ENCODE data around the gene PRDM12.

The PRDM12 gene

GRCh38 chr9:130692321-130692720 is 27.9 kb downstream of the PRDM12 start:
- no peak for DNase-seq

GRCh38 chr9:130693101-130693425 is 28.7 kb downstream of the PRDM12 start:
- DNase-seq, result no peak

GRCh38 chr9:130693426-130694191 is 29.2 kb downstream of the PRDM12 start, which contains the start of gene EXOSC2:
EXOSC2 (plus strand) TSS chr9:130693780; CDS start chr9:130693792, 12 bp downstream.
- peak; percentile 97 to 98 for DNase-seq

GRCh38 chr9:130694205-130694604 is 29.8 kb downstream of the PRDM12 start:
- DNase-seq, result no peak

- no peak for DNase-seq
Observed at GRCh38 chr9:130696139-130696650, 31.8 kb downstream of the PRDM12 start.

GRCh38 chr9:130696996-130697395 is 32.6 kb downstream of the PRDM12 start:
- DNase-seq, result no peak

GRCh38 chr9:130698514-130698913 is 34.1 kb downstream of the PRDM12 start:
- no peak for DNase-seq

GRCh38 chr9:130699047-130699446 is 34.7 kb downstream of the PRDM12 start:
- no peak for DNase-seq

GRCh38 chr9:130701059-130702022 is 36.9 kb downstream of the PRDM12 start:
- DNase-seq, result peak; percentile 25 to 78

- no peak for DNase-seq
Observed at GRCh38 chr9:130703501-130703900, 39.1 kb downstream of the PRDM12 start.

- DNase-seq, result peak; percentile 50 to 81
Observed at GRCh38 chr9:130707225-130707976, 43.0 kb downstream of the PRDM12 start.

- DNase-seq, result no peak
Observed at GRCh38 chr9:130710822-130711352, 46.5 kb downstream of the PRDM12 start.

GRCh38 chr9:130711469-130711868 is 47.1 kb downstream of the PRDM12 start:
- DNase-seq, result no peak

- peak; percentile 96 to 98 for DNase-seq
Observed at GRCh38 chr9:130712564-130713285, 48.3 kb downstream of the PRDM12 start.

GRCh38 chr9:130713286-130713960 is 49.0 kb downstream of the PRDM12 start:
- peak; percentile 8 to 51 for DNase-seq

- DNase-seq, result no peak
Observed at GRCh38 chr9:130714586-130715110, 50.3 kb downstream of the PRDM12 start.

- DNase-seq, result no peak
Observed at GRCh38 chr9:130715270-130715669, 50.9 kb downstream of the PRDM12 start.

GRCh38 chr9:130718562-130718961 is 54.2 kb downstream of the PRDM12 start:
- no peak for DNase-seq

- no peak for DNase-seq
Observed at GRCh38 chr9:130720762-130721161, 56.4 kb downstream of the PRDM12 start.

- no peak for DNase-seq
Observed at GRCh38 chr9:130728721-130729120, 64.3 kb downstream of the PRDM12 start.

GRCh38 chr9:130729145-130729544 is 64.8 kb downstream of the PRDM12 start:
- no peak for DNase-seq

Data from inflammatory macrophage treated with lipopolysaccharide for 1 hour (primary cell).